Hematopoietic multipotent progenitor cell treated with erythropoietin and hydrocortisone succinate and interleukin-3 and kit ligand, for 8 days (in vitro differentiated cells): ENCODE data around the gene MMS19.
"Not testable (repeated sequence)": the region's sequence is repeated elsewhere in the genome, so short reads cannot be mapped to it uniquely, and the experiment has no call there.

Experiments used
- DNase-seq: peaks from one replicate; pipeline ENCODE4 v3.0.0-alpha.2; 2015

MMS19 gene

GRCh38 chr10:97499561-97500296, 1.5 kb upstream of the MMS19 start:
- peak; percentile 28 for DNase-seq

- no peak for DNase-seq
Observed at GRCh38 chr10:97498841-97499560, 779 bp upstream of the MMS19 start, which contains the start of gene UBTD1. Gene UBTD1 (plus strand): TSS chr10:97498924. CDS start chr10:97499204, 280 bp downstream.

- peak; percentile 89 for DNase-seq
Observed at GRCh38 chr10:97497572-97498075, 598 bp downstream of the MMS19 start.

- no peak for DNase-seq
Observed at GRCh38 chr10:97494863-97495506, 3.2 kb downstream of the MMS19 start.

- DNase-seq, result no peak
Observed at GRCh38 chr10:97494151-97494550, 4.1 kb downstream of the MMS19 start.

- DNase-seq, result no peak
Observed at GRCh38 chr10:97490592-97490991, 7.6 kb downstream of the MMS19 start.

GRCh38 chr10:97485647-97486281, 12.5 kb downstream of the MMS19 start:
- DNase-seq, result no peak

GRCh38 chr10:97483921-97484320, 14.3 kb downstream of the MMS19 start:
- DNase-seq, result no peak

GRCh38 chr10:97483506-97483905, 14.7 kb downstream of the MMS19 start:
- DNase-seq, result no peak

GRCh38 chr10:97482381-97482780, 15.8 kb downstream of the MMS19 start:
- DNase-seq, result no peak

GRCh38 chr10:97481071-97481470, 17.2 kb downstream of the MMS19 start:
- DNase-seq, result no peak

GRCh38 chr10:97479939-97480338, 18.3 kb downstream of the MMS19 start:
- DNase-seq, result peak; percentile 16

- not testable (repeated sequence) for DNase-seq
Observed at GRCh38 chr10:97479410-97479809, 18.8 kb downstream of the MMS19 start.

GRCh38 chr10:97475936-97476594, 22.2 kb downstream of the MMS19 start:
- DNase-seq, result no peak

GRCh38 chr10:97474918-97475317, 23.3 kb downstream of the MMS19 start:
- DNase-seq, result no peak

GRCh38 chr10:97468781-97469180, 29.4 kb downstream of the MMS19 start:
- DNase-seq, result not testable (repeated sequence)

- no peak for DNase-seq
Observed at GRCh38 chr10:97468162-97468561, 30.1 kb downstream of the MMS19 start.

- no peak for DNase-seq
Observed at GRCh38 chr10:97466755-97467154, 31.5 kb downstream of the MMS19 start.

GRCh38 chr10:97465982-97466381, 32.2 kb downstream of the MMS19 start:
- DNase-seq, result no peak

- no peak for DNase-seq
Observed at GRCh38 chr10:97464226-97464625, 34.0 kb downstream of the MMS19 start.

- DNase-seq, result peak; percentile 57
Observed at GRCh38 chr10:97463363-97464132, 34.7 kb downstream of the MMS19 start.

GRCh38 chr10:97462309-97462708, 35.9 kb downstream of the MMS19 start:
- DNase-seq, result no peak
